A204.1 (cell line): ENCODE measurements around the gene USP11.
"Not testable (repeated sequence)": the region's sequence is repeated elsewhere in the genome, so short reads cannot be mapped to it uniquely, and the experiment has no call there.

Experiments
- FAIRE-seq: peaks from 2 replicates; lab custom pipeline; 2012; peaks lifted over from hg19 to GRCh38; lab: Jason Lieb, UNC

USP11 gene

DNA sequence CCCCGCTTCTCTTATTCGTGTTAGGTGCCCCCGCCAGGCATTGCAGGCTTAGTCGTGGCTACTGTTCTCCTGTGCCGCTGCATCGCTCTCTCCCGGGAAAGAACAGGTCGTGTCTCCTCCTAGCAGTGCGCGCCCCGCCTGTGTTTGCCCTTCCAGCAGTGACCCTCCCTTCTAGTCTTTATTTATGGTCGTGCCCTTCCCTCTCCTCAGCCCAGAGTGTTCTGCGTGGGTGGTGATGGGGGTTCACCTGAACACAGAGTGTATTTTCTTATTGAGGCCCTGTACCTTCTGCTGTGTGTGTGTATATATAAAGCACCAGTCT is 15.2 kb downstream of the USP11 start:
- FAIRE-seq: no peak

DNA sequence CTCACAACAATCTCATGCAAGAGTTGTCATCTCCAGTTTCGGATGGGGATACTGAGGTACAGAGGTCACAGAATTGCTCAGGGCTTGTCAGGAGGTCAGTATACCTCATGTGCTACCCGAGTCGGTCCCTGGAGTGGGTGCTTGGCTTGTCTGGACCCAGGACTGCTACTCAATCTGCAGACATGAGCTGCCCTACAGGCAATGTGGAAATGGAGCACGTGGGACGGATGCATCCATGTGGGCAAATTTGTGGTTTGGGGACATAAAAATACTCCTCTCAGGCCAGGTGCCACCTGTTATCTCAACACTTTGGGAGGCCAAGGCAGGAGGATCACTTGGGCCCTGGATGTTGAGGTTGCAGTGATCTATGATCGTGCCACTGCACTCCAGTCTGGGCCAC is 15.8 kb downstream of the USP11 start:
- FAIRE-seq: no peak

DNA sequence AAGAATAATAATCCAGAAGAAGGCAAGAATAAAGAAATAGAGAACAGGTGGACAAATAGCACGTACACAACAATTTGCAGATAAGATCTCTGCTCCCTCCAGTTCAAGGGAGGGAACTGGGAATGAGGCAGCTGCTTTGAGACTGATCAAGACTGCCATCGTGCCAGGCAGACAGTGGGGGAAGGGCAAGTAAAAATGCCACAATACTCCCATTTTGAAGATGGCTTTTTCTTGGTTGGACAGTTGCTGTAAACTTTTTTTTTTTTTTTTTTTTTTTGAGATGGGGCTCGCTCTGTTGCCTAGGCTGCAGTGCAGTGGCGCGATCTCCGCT is 17.2 kb downstream of the USP11 start:
- no peak for FAIRE-seq

DNA sequence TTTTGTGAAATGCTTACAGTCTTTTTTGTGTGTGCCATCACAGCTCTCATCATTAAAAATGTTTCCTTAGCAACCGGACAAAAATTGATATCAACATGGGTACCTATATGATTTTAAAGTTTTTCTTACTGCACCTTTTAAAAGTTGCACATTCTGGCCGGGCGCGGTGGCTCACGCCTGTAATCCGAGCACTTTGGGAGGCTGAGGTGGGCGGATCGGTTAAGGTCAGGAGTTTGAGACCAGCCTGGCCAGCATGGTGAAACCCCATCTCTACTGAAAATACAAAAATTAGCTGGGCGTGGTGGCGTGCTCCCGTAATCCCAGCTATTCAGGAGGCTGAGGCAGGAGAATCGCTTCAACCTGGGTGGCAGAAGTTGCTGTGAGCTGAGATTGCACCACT is 24.8 kb downstream of the USP11 start:
- FAIRE-seq: not testable (repeated sequence)

DNA sequence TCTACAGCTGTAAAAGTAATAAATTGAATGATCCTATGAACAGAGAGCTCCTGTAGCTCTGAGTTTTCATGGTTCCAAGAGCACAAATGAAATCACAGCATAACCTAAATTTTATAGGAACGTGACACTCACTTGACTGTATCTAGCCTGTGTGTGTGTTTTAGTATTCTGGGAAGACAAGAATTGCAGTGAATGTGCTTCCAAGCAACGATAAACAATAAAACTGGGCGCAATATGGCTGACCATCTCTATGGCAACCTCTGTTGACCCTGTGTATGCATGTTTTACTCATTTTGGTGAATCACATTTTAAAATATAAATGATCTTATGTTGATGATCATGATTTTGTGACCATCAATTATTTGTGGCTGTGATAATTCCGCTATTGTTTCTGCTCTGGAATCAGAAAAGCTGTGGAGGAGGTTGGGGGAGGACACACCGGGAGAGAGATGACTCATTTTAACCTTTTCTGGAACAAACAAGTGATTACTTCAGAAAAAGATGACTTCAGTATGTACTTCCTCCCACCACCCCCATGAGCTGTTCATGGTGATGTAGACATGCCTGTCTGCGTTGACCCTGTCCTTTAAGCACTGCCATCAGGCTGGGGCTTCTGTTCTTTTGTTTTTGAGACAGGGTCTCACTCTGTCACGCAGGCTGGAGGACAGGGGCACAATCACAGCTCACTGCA is 31.8 kb downstream of the USP11 start:
- no peak for FAIRE-seq

DNA sequence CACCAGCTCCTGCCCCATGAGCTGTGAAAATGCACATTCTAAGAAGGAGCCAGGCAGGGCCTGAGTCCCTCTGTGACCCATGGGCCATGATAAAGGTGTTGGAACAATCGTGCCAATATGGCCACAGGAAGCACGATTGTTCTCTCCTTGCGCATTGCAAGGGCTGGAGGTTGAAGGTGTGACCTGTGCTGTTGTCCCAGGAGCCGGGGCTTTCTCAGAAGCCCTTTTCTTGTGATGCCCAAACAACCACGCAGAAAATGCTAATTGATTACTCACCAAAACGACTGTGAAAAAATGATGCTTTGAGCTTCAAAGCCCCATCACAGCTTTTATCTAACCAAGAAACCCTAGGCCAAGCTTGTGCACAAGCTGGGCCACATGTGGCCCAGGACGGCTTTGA is 33.8 kb downstream of the USP11 start:
- no peak for FAIRE-seq

DNA sequence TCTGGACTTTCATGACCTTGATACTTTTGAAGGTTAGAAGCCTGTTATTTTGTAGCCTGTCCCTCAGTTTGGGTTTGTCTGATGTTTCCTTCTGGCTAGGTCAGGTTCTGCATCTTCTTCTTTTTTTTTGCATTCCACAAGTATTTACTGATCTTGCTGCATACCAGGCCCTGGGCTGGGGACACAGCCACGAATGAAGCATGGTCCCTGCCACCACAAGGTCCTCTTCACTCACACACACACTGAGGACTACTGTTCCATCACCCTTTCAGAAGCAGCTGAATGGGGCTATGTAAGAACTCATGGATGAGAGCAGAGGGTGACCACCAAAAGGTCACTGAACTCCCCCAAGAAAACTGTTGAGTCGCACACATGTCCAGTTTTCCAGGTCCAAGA is 39.2 kb downstream of the USP11 start:
- no peak for FAIRE-seq

DNA sequence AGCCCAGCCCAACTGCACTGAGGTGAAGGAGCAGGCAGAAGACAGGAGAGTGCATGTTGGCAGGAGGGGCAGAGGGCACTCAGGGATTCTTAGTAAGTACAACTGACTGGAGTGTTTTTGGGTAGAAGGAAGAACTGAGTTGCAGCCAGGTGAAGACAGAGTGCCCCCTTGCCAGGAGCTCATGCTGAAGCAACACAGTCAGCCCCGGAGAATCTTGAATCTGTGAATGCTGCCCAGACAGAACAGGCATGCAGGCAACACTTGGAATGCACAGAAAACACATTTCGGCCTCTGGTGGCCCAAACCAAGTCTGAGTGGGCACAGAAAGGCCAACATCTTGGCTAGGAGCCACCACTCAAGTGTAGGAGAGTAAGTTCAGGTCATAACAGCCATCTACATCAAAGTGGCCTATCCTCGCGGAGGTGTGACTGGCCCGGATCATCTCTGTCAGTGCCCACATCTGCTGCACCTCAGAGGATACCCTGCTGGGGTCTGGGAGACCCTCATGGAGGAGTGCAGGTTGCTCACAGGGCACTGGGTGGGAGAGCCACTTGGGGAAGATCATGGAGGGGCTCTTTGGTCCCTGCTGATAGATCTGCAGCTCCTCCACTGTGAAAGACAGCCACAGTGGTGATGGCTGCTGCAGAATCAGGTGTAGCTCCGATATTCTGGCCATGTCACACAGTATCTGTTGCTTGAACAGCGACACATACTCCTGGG is 40.4 kb downstream of the USP11 start:
- no peak for FAIRE-seq

DNA sequence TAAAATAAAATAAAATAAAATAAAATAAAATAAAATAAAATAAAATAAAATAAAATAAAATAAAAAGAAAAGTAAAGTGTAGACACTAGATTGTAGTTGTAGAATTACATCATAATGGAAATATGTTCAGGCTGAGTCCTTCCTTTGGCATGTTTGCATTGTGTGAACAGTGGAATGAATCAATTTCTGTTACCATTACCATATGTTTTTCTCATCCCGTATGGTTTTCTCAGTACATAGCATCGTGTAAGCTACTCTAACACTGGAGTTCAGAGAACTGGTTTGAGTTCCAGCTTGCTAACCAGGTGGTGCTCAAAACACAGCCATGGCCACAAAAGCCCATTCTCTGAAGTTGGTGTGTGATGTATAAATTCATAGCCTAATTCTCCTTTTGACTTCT is 45.9 kb downstream of the USP11 start:
- FAIRE-seq: no peak

DNA sequence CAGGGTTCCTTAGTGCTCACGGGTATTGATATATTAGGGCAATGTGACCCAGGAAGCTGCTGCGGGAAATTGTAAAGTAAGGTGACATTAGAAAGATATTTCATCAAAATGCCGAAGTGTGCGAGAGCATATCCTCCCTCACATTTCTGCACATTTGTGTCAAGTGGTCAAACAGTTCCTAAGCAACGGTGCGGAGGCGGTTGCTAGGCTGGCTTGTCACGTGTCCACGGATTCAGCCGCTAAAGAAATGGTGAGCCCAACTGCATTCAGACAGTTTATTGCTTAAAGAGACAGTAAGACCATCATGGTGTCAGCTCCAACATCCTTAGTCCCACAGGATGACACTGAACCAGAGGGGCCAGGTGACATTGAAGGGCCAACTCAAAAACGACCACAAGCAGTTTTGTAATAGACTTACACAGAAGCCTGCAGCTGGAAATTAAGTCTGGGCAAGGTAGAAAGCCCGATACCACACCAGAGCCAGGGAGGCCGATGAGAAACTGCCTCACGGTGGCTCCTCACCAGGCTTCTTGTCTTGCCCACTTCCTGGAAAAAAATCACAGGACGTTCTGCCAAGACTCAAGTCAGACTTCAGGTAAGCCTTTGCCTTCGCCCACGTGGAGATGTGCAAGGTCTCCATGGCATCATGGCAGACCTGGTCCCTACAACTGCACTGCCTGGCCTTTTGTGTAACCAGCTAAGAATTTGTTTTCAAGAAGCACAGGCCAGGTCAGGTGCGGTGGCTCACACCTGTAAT is 50.4 kb downstream of the USP11 start:
- FAIRE-seq: no peak

DNA sequence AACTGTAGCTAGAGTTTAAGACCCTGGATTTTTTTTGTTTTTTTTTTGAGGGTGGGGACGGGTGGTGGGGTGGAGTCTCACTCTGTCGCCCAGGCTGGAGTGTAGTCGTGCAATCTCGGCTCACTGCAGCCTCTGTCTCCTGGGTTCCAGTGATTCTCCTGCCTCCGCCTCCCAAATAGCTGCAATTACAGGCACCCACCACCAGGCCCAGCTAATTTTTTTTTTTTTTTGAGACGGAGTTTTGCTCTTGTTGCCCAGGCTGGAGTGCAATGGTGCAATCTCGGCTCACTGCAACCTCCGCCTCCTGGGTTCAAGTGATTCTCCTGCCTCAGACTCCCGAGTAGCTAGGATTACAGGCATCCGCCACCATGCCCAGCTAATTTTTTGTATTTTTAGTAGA is 51.8 kb downstream of the USP11 start:
- not testable (repeated sequence) for FAIRE-seq

DNA sequence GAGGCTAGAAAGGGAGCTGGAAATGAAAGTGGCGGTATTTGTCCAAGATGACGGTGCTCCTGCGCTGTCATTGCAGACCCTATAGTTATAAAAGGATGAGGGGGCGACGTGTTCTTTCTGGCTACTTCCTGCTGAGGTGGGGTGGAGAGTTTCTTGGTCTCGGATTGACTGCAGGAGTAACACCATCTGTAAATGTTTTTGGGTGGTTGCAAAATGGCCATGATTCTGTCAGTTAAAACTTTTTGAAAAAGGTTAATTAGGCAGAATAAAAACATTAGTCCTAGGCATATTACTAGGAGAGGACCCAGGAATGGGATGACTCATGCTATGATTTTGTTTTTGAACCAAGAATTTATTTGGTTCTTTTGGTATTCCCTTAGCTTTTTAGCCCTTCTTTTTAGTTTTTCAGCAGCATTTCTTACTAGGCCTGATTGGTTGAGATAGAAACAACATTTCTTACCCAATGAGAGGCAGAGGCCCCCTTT is 53.1 kb downstream of the USP11 start:
- FAIRE-seq: no peak

DNA sequence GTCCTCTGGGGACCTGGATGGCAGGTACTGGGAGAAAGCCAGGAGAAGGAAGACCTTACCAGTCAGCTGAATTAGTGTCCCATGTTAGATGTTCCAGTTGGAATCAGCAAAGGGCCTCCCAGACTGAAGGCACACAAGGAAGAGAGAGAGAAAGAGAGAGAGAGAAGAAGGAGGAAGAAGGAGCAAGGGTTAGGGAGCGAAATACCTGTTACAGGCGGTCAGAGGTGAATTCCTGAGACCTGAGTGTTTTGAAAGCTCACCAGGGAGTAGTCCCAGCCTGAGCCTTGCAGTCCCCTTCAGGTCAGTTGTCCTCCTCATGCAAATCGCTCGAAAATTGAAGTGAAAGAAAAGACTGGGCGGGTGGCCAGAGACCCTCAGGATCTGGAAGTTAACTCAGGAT is 60.3 kb downstream of the USP11 start:
- FAIRE-seq: no peak

DNA sequence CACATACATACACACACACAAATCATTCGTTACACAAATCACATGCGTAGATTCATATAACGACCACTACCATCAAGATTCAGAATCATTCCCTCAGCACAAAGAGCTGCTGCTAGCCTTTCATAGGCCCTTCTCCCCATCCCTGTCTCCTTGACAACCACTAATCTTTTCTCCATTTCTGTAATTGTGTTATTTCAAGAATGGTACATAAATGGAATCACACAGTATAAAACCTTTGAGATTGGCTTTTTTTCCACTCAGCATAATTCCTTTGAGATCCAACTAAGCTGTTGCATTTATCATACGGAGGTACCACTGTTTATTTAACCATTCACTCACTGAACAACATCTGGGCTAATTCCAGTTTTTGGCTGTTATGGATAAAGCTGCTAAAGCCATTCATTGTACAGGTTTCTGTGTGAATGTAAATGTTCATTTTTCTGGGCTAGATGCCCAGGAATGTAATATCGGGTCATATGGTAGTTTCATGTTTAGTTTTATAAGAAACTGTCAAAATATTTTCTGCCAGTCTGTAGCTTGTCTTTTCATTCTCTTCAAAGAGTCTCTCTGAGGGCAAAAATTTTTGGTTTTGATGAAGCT is 64.1 kb downstream of the USP11 start:
- FAIRE-seq: no peak

DNA sequence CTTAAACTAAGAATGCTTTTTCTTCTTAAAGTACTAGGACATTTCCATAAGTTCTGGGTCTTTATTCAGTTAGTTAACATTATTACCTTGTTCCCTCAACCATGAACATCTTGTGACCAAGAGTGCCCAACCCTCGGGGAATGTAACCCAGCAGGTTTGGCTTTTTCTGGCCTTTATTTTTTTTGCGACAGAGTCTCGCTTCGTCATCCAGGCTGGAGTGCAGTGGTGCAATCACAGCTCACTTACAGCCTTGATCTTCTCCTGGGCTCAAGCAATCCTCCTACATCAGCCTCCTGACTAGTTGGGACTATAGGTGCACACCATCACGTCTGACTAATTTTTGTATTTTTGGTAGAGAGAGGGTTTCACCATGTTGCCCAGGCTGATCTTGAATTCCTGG is 65.1 kb downstream of the USP11 start:
- no peak for FAIRE-seq
